ENCODE measurements around the gene CCR9.

The CCR9 gene

DNA sequence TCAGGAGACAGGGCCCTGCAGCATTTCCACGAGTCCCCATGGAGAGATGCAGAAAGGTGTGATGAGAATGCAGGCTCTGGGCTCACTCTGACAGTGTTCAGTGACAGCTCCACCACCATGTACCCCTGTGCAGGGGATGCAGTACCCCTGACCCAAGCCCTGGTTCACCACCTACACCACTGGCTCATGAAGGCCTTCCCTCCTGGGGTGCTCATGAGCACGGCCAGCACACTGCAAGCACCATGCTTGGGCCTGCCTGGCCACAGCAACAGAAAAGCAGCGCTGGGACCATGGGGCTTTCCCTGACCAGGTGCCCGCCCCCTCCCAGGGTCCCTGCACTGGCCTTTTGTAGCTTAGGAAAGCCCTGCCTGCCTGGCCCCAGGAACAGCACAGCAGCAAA is 63.1 kb downstream of the CCR9 start:
- H3K27me3 ChIP-seq (ENCODE audit: control insufficient read depth, insufficient read depth, low read length), result no peaks in the 10 kb centered on the region
- no peak overlapping the region for H3K27ac ChIP-seq

DNA sequence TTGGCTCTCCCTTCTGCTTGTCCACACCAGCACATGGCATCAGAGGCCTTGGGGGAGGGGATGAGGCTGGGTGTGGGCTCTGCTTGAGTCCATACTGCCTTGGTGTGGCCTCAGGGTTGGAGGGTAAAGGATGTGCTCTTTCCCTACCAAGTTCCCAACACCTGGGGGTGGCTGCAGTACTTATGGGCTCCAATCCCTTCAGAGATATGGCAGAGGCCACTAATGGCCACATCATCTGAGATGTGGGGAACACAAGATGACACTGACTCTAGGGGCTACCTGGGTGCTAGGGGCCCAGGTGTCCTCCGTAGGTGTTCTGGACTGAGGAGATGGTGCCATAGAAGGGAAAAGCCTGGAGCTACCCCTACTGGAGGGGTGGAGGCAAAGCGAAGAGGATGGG is 63.8 kb downstream of the CCR9 start:
- Histone ChIP-seq H2AFZ (no peak overlapping the region), H3K4me2 (ENCODE audit: low read length) (no peak overlapping the region), H3K9me3 (ENCODE audit: control insufficient read depth, low read length) (no peaks in the 10 kb centered on the region), H3K27ac (no peak overlapping the region), H3K9ac (no peak overlapping the region), H3K36me3 (ENCODE audit: control insufficient read depth, insufficient read depth, low read length) (no peaks in the 10 kb centered on the region), H3K4me3 (ENCODE audit: low read depth, low read length) (no peak overlapping the region), H3K27me3 (ENCODE audit: control insufficient read depth, insufficient read depth, low read length) (no peaks in the 10 kb centered on the region), H3K79me2 (no peaks in the 10 kb centered on the region), H3K4me1 (no peaks in the 10 kb centered on the region)
- TF ChIP-seq CTCF (IDR thresholded peaks at IDR 0.05), result no peak

More for the DNA sequence above, 63.1 kb downstream of the CCR9 start:
- Histone ChIP-seq H3K79me2 (no peaks in the 10 kb centered on the region), H3K9me3 (ENCODE audit: control insufficient read depth, low read length) (no peaks in the 10 kb centered on the region), H3K4me3 (ENCODE audit: low read depth, low read length) (no peak overlapping the region), H2AFZ (no peak overlapping the region), H3K4me1 (no peaks in the 10 kb centered on the region), H3K9ac (no peak overlapping the region), H3K36me3 (ENCODE audit: control insufficient read depth, insufficient read depth, low read length) (no peaks in the 10 kb centered on the region), H3K4me2 (ENCODE audit: low read length) (no peak overlapping the region)
- TF ChIP-seq CTCF (IDR thresholded peaks at IDR 0.05), result no peak

DNA sequence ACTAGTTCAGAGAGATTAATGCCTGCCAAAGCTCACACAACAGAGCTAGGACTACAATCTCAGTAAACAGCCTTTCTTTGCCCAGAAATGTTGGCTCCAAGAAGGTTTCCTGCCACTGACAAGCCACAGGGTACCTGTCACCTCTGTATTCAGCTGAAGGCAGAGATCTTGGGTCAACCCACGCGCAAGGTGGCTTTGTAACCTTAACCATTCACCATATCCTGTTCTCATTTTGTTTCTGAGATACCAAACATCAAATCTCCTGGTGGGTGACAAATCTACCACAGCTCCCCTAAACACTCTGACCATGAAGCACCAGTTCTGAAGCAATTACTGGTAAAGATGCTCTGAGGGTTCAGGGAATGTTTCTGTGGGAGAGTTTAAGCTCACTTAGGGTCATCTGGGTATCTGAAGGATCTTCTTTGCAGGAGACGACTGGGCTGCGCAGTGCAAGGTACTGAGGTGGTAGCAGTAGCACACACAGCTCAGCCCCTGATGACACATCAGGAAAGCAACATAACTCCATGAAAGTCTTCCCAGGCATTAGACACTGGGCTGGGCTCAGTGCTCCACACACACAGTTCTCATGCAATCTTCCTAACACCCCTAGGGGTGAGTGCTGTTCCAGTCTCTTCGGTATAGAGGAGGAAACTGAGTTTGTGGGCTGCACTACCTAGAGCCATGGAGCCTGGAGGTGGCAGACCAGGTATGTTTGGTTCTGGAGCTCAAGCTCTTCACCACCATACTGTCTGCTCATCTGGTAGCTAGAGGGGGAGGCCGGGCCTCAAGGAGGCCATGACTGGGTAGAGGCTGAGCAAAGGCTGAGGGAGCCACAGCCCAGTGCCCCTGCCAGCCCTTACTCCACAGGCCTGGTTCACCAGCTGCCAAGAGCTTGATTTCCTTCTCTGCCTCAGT is 64.6 kb downstream of the CCR9 start:
- no peaks in the 10 kb centered on the region for H3K27me3 ChIP-seq (ENCODE audit: control insufficient read depth, insufficient read depth, low read length)
- no peaks in the 10 kb centered on the region for H3K4me1 ChIP-seq
- no peak for TF ChIP-seq CTCF (IDR thresholded peaks at IDR 0.05)
- no peak overlapping the region for H3K9ac ChIP-seq
- H3K36me3 ChIP-seq (ENCODE audit: control insufficient read depth, insufficient read depth, low read length), result no peaks in the 10 kb centered on the region
- no peaks in the 10 kb centered on the region for H3K79me2 ChIP-seq
- H3K4me2 ChIP-seq (ENCODE audit: low read length), result no peak overlapping the region
- no peaks in the 10 kb centered on the region for H3K9me3 ChIP-seq (ENCODE audit: control insufficient read depth, low read length)
- H3K4me3 ChIP-seq (ENCODE audit: low read depth, low read length), result no peak overlapping the region
- H2AFZ ChIP-seq, result no peak overlapping the region
- H3K27ac ChIP-seq, result no peak overlapping the region

DNA sequence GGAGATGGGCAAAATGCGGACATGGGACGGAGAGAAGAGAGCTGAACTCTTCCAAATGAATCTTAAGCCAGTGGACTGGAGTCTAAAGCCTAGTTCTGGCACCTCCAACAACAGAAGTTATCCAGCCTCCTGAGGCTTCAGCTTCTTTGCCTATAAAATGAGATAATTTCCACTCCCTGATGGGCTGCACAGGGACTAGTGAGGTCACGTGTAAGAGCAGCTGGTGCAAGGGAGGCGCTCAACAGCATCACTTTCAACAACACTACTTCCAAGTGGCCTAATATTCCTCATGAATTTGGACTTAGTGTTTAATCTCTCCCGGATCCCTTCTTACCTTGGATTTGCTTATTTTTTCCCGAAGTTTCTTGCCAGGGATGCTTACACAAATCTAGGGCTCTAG is 65.6 kb downstream of the CCR9 start:
- Histone ChIP-seq H3K27me3 (ENCODE audit: control insufficient read depth, insufficient read depth, low read length) (no peaks in the 10 kb centered on the region), H3K4me2 (ENCODE audit: low read length) (no peak overlapping the region), H3K36me3 (ENCODE audit: control insufficient read depth, insufficient read depth, low read length) (no peaks in the 10 kb centered on the region), H3K9ac (no peak overlapping the region), H3K27ac (no peak overlapping the region), H3K79me2 (no peaks in the 10 kb centered on the region), H3K9me3 (ENCODE audit: control insufficient read depth, low read length) (no peaks in the 10 kb centered on the region), H3K4me3 (ENCODE audit: low read depth, low read length) (no peak overlapping the region), H3K4me1 (no peaks in the 10 kb centered on the region), H2AFZ (no peak overlapping the region)
- TF ChIP-seq CTCF (IDR thresholded peaks at IDR 0.05), result no peak

- Histone ChIP-seq H3K4me1 (no peaks in the 10 kb centered on the region), H3K9ac (no peak overlapping the region), H2AFZ (no peak overlapping the region), H3K79me2 (no peaks in the 10 kb centered on the region), H3K36me3 (ENCODE audit: control insufficient read depth, insufficient read depth, low read length) (no peaks in the 10 kb centered on the region), H3K4me2 (ENCODE audit: low read length) (no peak overlapping the region), H3K27ac (no peak overlapping the region), H3K9me3 (ENCODE audit: control insufficient read depth, low read length) (no peaks in the 10 kb centered on the region), H3K27me3 (ENCODE audit: control insufficient read depth, insufficient read depth, low read length) (no peaks in the 10 kb centered on the region), H3K4me3 (ENCODE audit: low read depth, low read length) (no peak overlapping the region)
- TF ChIP-seq CTCF (IDR thresholded peaks at IDR 0.05), result no peak
Observed at GRCh38 chr3:45952456-45952855, 66.1 kb downstream of the CCR9 start.
